Fibroblast of lung (primary cell): ENCODE measurements around the gene PARP12. TPM values are rescaled to one million over a fixed set of nuclear protein-coding genes. Genes with fewer than 3 reads are reported as not detected.

Experiments used
- DNase-seq, 2 donors: peaks; one replicate each; pipeline versions ENCODE4 v3.0.0 to v3.0.0-alpha.2; 2010; ENCODE audit warnings: low read depth in 2 of 2
- H2AFZ ChIP-seq: 2 replicates; pipeline ENCODE4 v1.5.1; 2012; ENCODE audit warnings: low read length, control low read depth, inconsistent platforms
- H3K27ac ChIP-seq: 2 replicates; pipeline ENCODE4 v1.5.1; 2011; ENCODE audit warnings: low read length, control low read depth; ENCODE audit not compliant: insufficient read depth
- H3K27me3 ChIP-seq: 2 replicates; pipeline ENCODE4 v1.5.1; 2011; ENCODE audit warnings: mild to moderate bottlenecking, low read length; ENCODE audit not compliant: control insufficient read depth, insufficient read depth
- H3K36me3 ChIP-seq: 2 replicates; pipeline ENCODE4 v1.5.1; 2011; ENCODE audit warnings: low read length; ENCODE audit not compliant: control insufficient read depth, insufficient read depth
- H3K4me1 ChIP-seq: 2 replicates; pipeline ENCODE4 v1.5.1; 2011; ENCODE audit warnings: low read length; ENCODE audit not compliant: control insufficient read depth, insufficient read depth; ENCODE audit errors: extremely low read depth
- H3K4me2 ChIP-seq: 2 replicates; pipeline ENCODE4 v1.5.1; 2011; ENCODE audit warnings: low read length, control low read depth; ENCODE audit not compliant: insufficient read depth; ENCODE audit errors: extremely low read depth
- H3K4me3 ChIP-seq, 4 experiments: fragments of 200-600 bp in 1 of 4; sonication (generic) in 1 of 4; replicated peaks in 1 of 4; 2 replicates each; pipeline ENCODE4 v1.5.1; 2011 to 2016; ENCODE audit warnings: low read length in 4 of 4, low read depth in 3 of 4, mild to moderate bottlenecking in 3 of 4, control low read depth in 2 of 4, inconsistent platforms in 1 of 4, mixed read lengths in 1 of 4; ENCODE audit not compliant: insufficient read depth in 1 of 4; ENCODE audit errors: control extremely low read depth in 1 of 4
- H3K79me2 ChIP-seq: 2 replicates; pipeline ENCODE4 v1.5.1; 2012; ENCODE audit warnings: mild to moderate bottlenecking, low read length, inconsistent platforms; ENCODE audit not compliant: control insufficient read depth, insufficient read depth
- H3K9ac ChIP-seq: 2 replicates; pipeline ENCODE4 v1.5.1; 2011; ENCODE audit warnings: mild to moderate bottlenecking, low read length, control low read depth; ENCODE audit not compliant: insufficient read depth
- H3K9me3 ChIP-seq: 2 replicates; pipeline ENCODE4 v1.5.1; 2012; ENCODE audit warnings: low read depth, low read length; ENCODE audit not compliant: control insufficient read depth, insufficient read depth
- H4K20me1 ChIP-seq: 2 replicates; pipeline ENCODE4 v1.5.1; 2011; ENCODE audit warnings: low read length; ENCODE audit not compliant: control insufficient read depth, insufficient read depth; ENCODE audit errors: extremely low read depth
- CTCF ChIP-seq, 2 donors: IDR thresholded peaks in 1 of 2; conservative IDR thresholded peaks in 1 of 2; 1 replicate in 1 of 2; 2 replicates in 1 of 2; pipeline ENCODE4 v1.5.1; 2011 to 2012; ENCODE audit warnings: low read length in 2 of 2, control low read depth in 1 of 2, inconsistent platforms in 1 of 2, low read depth in 1 of 2, mild to moderate bottlenecking in 1 of 2
- EZH2 ChIP-seq: IDR thresholded peaks from 2 replicates; pipeline ENCODE4 v1.5.1; 2012; ENCODE audit warnings: low read length, control low read depth, mild to moderate bottlenecking; ENCODE audit errors: missing control alignments
- polyA plus RNA-seq, 2 donors: library from polyadenylated mRNA; depleted of rRNA in 1 of 2; stranded (reverse) in 1 of 2; unstranded in 1 of 2; fragments of >200 nt; gene quantifications; 2 replicates each; pipeline ENCODE4 v1.2.1, GENCODE V29; 2011 to 2012; ENCODE audit warnings: missing spikeins in 1 of 2
- total RNA-seq: library from RNA; depleted of rRNA; stranded (reverse); fragments of >200 nt; gene quantifications from 2 replicates; pipeline ENCODE4 v1.2.1, GENCODE V29; 2014

PARP12 gene
- total and polyA plus RNA-seq, 2 donors (not counting 1 experiment from before 2014, with no cell fraction given) = 16.9 to 24.9 TPM

DNA sequence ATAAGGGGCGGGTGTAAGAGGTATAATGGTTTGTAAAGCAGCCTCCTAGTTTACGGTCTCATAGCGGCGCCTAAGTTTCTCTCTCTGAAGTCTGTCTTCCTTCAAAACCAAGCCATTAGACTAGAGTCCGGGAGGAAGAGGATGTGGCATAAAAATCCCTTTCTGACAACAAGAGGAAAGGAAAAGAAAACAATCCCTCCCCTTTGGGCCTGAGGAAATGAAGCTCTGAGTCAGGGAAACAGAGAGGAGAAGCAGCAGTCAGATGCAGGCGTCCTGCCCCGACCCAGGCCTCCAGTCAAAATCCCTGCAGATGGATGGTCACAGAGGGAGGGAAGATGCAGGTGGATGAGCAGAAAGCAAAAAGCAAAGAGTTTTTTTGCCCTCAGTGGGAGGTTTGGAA lies 23.7 kb downstream of the PARP12 start:
- Histone ChIP-seq H3K79me2 (no peaks in the 10 kb centered on the region), H3K9ac (no peak overlapping the region), H4K20me1 (no peaks in the 10 kb centered on the region), H3K4me2 (no peak overlapping the region), H3K4me1 (peaks cover 4% of the 10 kb centered on the region), H3K9me3 (no peaks in the 10 kb centered on the region), H3K36me3 (peaks cover 10% of the 10 kb centered on the region), H3K27ac (no peak overlapping the region), H3K27me3 (no peaks in the 10 kb centered on the region), H2AFZ (no peak overlapping the region), H3K4me3 (no peak overlapping the region)
- no peak for DNase-seq
- TF ChIP-seq EZH2 (no peak), CTCF (conservative IDR thresholded peaks at IDR 0.05 in 1 of 2, IDR thresholded peaks at IDR 0.05 in 1 of 2; ENCODE audit: low read depth in 1 of 2, low read length in 2 of 2) (no peak)

DNA sequence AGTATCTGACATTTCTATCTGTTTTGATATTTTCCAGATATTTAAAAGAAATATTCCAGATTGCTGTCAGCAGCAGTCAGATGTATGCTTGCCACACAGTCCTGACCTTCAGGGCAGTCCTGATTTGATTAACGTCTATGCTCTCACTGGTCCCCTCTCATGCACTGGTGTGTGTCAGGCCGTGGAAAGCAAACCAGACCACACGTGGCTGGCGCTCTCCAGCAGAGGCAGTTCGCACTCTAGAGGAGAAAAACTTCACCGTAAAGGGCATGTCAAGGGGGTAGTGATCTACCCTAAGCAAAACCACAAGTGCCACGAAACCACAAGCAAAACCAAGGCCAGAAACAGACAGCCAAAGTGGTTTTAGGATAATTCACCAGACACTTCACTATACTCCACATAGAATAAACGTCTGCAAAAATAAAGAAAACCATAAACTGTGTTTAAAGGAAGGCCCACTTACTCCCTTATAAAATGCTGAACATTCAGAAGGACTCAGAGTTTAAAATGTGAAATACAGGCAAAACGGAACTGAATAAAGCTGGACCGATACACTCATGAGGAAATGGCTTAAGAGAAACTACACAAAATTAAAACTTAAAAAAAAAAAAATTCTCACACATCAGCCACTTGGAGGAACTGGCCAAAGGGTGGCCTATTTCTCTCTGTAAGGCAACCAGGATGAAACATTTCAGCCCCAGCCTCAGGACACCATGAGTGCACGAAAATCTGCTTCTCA lies 26.4 kb downstream of the PARP12 start:
- H3K79me2 ChIP-seq = no peaks in the 10 kb centered on the region
- H2AFZ ChIP-seq = no peak overlapping the region
- no peak overlapping the region for H3K4me3 ChIP-seq
- H3K4me2 ChIP-seq = no peak overlapping the region
- no peak overlapping the region for H3K27ac ChIP-seq
- no peaks in the 10 kb centered on the region for H4K20me1 ChIP-seq
- peaks cover 4% of the 10 kb centered on the region for H3K4me1 ChIP-seq
- no peaks in the 10 kb centered on the region for H3K9me3 ChIP-seq
- H3K27me3 ChIP-seq = no peaks in the 10 kb centered on the region
- H3K9ac ChIP-seq = no peak overlapping the region
- peak in 1 of 2 donors; percentile 50 for DNase-seq
- no peak for TF ChIP-seq EZH2
- TF ChIP-seq CTCF (conservative IDR thresholded peaks at IDR 0.05 in 1 of 2, IDR thresholded peaks at IDR 0.05 in 1 of 2; ENCODE audit: low read depth in 1 of 2, low read length in 2 of 2) = no peak
- peaks cover 9% of the 10 kb centered on the region for H3K36me3 ChIP-seq

GRCh38 chr7:140035400-140036223 lies 27.1 kb downstream of the PARP12 start:
- no peak overlapping the region for H3K4me2 ChIP-seq
- DNase-seq = peak; percentile 42 to 75
- H2AFZ ChIP-seq = no peak overlapping the region
- H3K27me3 ChIP-seq = no peaks in the 10 kb centered on the region
- H3K4me1 ChIP-seq = peaks cover 4% of the 10 kb centered on the region
- H3K27ac ChIP-seq = no peak overlapping the region
- no peaks in the 10 kb centered on the region for H4K20me1 ChIP-seq
- no peak overlapping the region for H3K9ac ChIP-seq
- no peak overlapping the region for H3K4me3 ChIP-seq
- no peaks in the 10 kb centered on the region for H3K79me2 ChIP-seq
- no peaks in the 10 kb centered on the region for H3K9me3 ChIP-seq
- H3K36me3 ChIP-seq = peaks cover 9% of the 10 kb centered on the region
- no peak for TF ChIP-seq EZH2
- TF ChIP-seq CTCF (conservative IDR thresholded peaks at IDR 0.05 in 1 of 2, IDR thresholded peaks at IDR 0.05 in 1 of 2; ENCODE audit: low read depth in 1 of 2, low read length in 2 of 2) = no peak
